HG03521 (cell line): Measurements from ENCODE around the gene SRCAP.

ENCODE experiments used
- ATAC-seq: cut with Tn5 transposase; IDR thresholded peaks from one replicate; pipeline ENCODE4 v1.9.1; 2021; ENCODE audit warnings: mild to moderate bottlenecking, moderate library complexity; ENCODE audit not compliant: unreplicated experiment

Gene SRCAP

GRCh38 chr16:30771726-30772125 is 72.8 kb downstream of the SRCAP start:
- ATAC-seq: no peak

GRCh38 chr16:30773826-30774225 is 74.9 kb downstream of the SRCAP start:
- no peak for ATAC-seq

GRCh38 chr16:30774367-30775130 is 75.6 kb downstream of the SRCAP start:
- ATAC-seq: no peak

- ATAC-seq: no peak
Observed at GRCh38 chr16:30775131-30775391, 76.1 kb downstream of the SRCAP start.

- ATAC-seq: no peak
Observed at GRCh38 chr16:30775392-30776188, 76.6 kb downstream of the SRCAP start.

- ATAC-seq: no peak
Observed at GRCh38 chr16:30777591-30778297, 78.8 kb downstream of the SRCAP start.

- no peak for ATAC-seq
Observed at GRCh38 chr16:30778549-30779244, 79.7 kb downstream of the SRCAP start.

- ATAC-seq: no peak
Observed at GRCh38 chr16:30779596-30779995, 80.6 kb downstream of the SRCAP start.

- ATAC-seq: no peak
Observed at GRCh38 chr16:30780021-30780420, 81.0 kb downstream of the SRCAP start.

GRCh38 chr16:30780549-30780948 is 81.6 kb downstream of the SRCAP start:
- ATAC-seq: no peak

GRCh38 chr16:30782486-30783279 is 83.7 kb downstream of the SRCAP start:
- no peak for ATAC-seq

GRCh38 chr16:30783280-30784109 is 84.5 kb downstream of the SRCAP start:
- ATAC-seq: no peak

GRCh38 chr16:30784215-30784614 is 85.2 kb downstream of the SRCAP start:
- no peak for ATAC-seq

GRCh38 chr16:30785126-30786106 is 86.4 kb downstream of the SRCAP start:
- ATAC-seq: no peak

GRCh38 chr16:30786115-30786935 is 87.4 kb downstream of the SRCAP start:
- no peak for ATAC-seq

- ATAC-seq: no peak
Observed at GRCh38 chr16:30786936-30787612, 88.1 kb downstream of the SRCAP start, which contains the start of gene ZNF629. TSS of gene ZNF629 (minus strand) at chr16:30787205. CDS start at chr16:30784482, 2,723 bp downstream.
